ENCODE measurements around the gene RHBDF2. TPM values are rescaled to one million over a fixed set of nuclear protein-coding genes. Genes with fewer than 3 reads are reported as not detected.

Gene RHBDF2
- polyA plus RNA-seq, 3 donors, result 36.9 to 124 (median 68.6) TPM

DNA sequence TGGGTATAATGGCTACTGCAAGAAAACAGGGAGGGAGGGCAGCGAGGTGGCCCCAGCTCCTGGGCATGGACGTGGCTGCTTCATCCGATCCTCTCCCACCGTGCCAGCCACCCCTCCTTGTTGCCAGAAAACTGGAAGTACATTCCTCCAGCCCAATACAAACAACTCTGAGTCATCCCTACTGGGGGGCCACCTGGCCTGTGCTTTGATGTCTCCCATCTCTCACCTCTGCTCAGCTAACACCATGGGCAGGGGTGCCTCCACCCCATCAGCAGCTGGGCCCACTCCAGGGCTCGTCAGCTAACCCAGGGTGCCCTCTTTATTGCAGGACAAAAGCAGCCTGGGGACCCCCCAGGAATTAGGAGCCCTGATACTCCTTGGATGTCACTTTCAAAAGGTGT lies 2.0 kb downstream of the RHBDF2 start:
- Histone ChIP-seq H3K9me3 (replicated peaks in 1 of 2; ENCODE audit: control insufficient read depth in 1 of 2, insufficient read depth in 1 of 2, low read length in 2 of 2) (no peaks in the 10 kb centered on the region), H4K20me1 (ENCODE audit: insufficient read depth, low read length) (no peaks in the 10 kb centered on the region), H2AFZ (ENCODE audit: insufficient read depth, low read depth, low read length, poor library complexity, severe bottlenecking) (no peak overlapping the region), H3K9ac (ENCODE audit: insufficient read depth, low read length, poor library complexity, severe bottlenecking) (peak overlapping the region; percentile 99), H3K4me1 (ENCODE audit: control insufficient read depth in 1 of 2, insufficient read depth in 2 of 2, low read length in 2 of 2) (peaks cover 84 to 92% of the 10 kb centered on the region in 2 donors), H3K4me2 (replicated peaks; ENCODE audit: extremely low read depth, low read length, poor library complexity, severe bottlenecking) (peak overlapping the region; percentile 100), H3K27me3 (ENCODE audit: control insufficient read depth in 2 of 2, insufficient read depth in 2 of 2, low read length in 2 of 2) (no peaks in the 10 kb centered on the region), H3K36me3 (replicated peaks in 1 of 2; ENCODE audit: control insufficient read depth in 1 of 2, insufficient read depth in 2 of 2, low read length in 2 of 2) (peaks cover 17 to 29% of the 10 kb centered on the region in 2 donors), H3K27ac (ENCODE audit: low read depth in 1 of 2, low read length in 2 of 2) (peak overlapping the region; percentile 3 to 97), H3K79me2 (ENCODE audit: insufficient read depth, low read length) (peaks cover 68% of the 10 kb centered on the region), H3K4me3 (replicated peaks in 1 of 3; ENCODE audit: low read depth in 2 of 3, low read length in 3 of 3) (peak overlapping the region; percentile 80 to 99 (median 97))
- Mint-ChIP-seq H3K36me3 (peaks cover 40 to 49% of the 10 kb centered on the region in 2 donors), H3K4me1 (peaks cover 87% of the 10 kb centered on the region), H3K27me3 (ENCODE audit: low read depth in 3 of 3) (peaks cover 0 to 2% (median 0%) of the 10 kb centered on the region in 3 donors), H3K4me3 (peak overlapping the region; percentile 87 to 95), H3K27ac (peak overlapping the region in 6 of 7 donors; percentile 68 to 96 (median 94)), H3K9me3 (no peaks in the 10 kb centered on the region)
- TF ChIP-seq, protein P1, sequence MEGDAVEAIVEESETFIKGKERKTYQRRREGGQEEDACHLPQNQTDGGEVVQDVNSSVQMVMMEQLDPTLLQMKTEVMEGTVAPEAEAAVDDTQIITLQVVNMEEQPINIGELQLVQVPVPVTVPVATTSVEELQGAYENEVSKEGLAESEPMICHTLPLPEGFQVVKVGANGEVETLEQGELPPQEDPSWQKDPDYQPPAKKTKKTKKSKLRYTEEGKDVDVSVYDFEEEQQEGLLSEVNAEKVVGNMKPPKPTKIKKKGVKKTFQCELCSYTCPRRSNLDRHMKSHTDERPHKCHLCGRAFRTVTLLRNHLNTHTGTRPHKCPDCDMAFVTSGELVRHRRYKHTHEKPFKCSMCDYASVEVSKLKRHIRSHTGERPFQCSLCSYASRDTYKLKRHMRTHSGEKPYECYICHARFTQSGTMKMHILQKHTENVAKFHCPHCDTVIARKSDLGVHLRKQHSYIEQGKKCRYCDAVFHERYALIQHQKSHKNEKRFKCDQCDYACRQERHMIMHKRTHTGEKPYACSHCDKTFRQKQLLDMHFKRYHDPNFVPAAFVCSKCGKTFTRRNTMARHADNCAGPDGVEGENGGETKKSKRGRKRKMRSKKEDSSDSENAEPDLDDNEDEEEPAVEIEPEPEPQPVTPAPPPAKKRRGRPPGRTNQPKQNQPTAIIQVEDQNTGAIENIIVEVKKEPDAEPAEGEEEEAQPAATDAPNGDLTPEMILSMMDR (IDR thresholded peaks at IDR 0.05), result no peak
- DNase-seq, result no peak
- intact Hi-C loops (cut with micrococcal nuclease), result no loop called here
- WGBS (ENCODE audit: insufficient coverage), result 88% methylated on average over 4 of the region's 5 CpGs

DNA sequence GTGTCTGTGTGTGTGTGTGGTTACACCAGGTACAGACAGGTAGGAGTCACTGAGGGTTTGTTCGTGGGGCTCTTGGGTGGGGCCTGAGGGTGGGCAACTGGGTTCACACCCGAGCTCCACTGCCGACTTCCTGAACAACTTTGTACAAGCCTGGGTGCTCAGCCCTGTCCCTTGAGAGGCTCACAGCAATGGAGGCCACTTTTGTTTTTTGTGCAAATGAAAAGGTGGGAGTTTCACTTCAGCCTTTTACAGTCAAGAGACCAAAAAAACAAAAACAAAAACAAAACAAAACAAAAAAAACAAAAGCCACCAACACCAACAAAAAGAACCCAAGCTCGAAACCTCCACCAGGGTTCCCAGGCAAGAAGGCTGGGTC lies 2.4 kb downstream of the RHBDF2 start:
- H3K4me3 Mint-ChIP-seq, result peak overlapping the region; percentile 87 to 95

More for the DNA sequence above, 2.4 kb downstream of the RHBDF2 start:
- H4K20me1 ChIP-seq (ENCODE audit: insufficient read depth, low read length), result no peaks in the 10 kb centered on the region
- Mint-ChIP-seq H3K4me1 (peaks cover 87% of the 10 kb centered on the region), H3K27ac (peak overlapping the region in 5 of 7 donors; percentile 68 to 95 (median 94)), H3K36me3 (peaks cover 40 to 49% of the 10 kb centered on the region in 2 donors), H3K27me3 (ENCODE audit: low read depth in 3 of 3) (peaks cover 0 to 2% (median 0%) of the 10 kb centered on the region in 3 donors), H3K9me3 (no peaks in the 10 kb centered on the region)
- TF ChIP-seq, protein P1 (IDR thresholded peaks at IDR 0.05), result no peak
- peaks cover 84 to 92% of the 10 kb centered on the region in 2 donors for H3K4me1 ChIP-seq (ENCODE audit: control insufficient read depth in 1 of 2, insufficient read depth in 2 of 2, low read length in 2 of 2)
- intact Hi-C loops (cut with micrococcal nuclease), result no loop called here
- H3K79me2 ChIP-seq (ENCODE audit: insufficient read depth, low read length), result peaks cover 72% of the 10 kb centered on the region
- H3K27ac ChIP-seq (ENCODE audit: low read depth in 1 of 2, low read length in 2 of 2), result peak overlapping the region in 1 of 2 donors; percentile 97
- H3K9ac ChIP-seq (ENCODE audit: insufficient read depth, low read length, poor library complexity, severe bottlenecking), result peak overlapping the region; percentile 99
- H3K27me3 ChIP-seq (ENCODE audit: control insufficient read depth in 2 of 2, insufficient read depth in 2 of 2, low read length in 2 of 2), result no peaks in the 10 kb centered on the region
- peak overlapping the region in 1 of 3 experiments; percentile 97 for H3K4me3 ChIP-seq (replicated peaks in 1 of 3; ENCODE audit: low read depth in 2 of 3, low read length in 3 of 3)
- H3K9me3 ChIP-seq (replicated peaks in 1 of 2; ENCODE audit: control insufficient read depth in 1 of 2, insufficient read depth in 1 of 2, low read length in 2 of 2), result no peaks in the 10 kb centered on the region
- DNase-seq, result no peak
- H3K4me2 ChIP-seq (replicated peaks; ENCODE audit: extremely low read depth, low read length, poor library complexity, severe bottlenecking), result peak overlapping the region; percentile 100
- H2AFZ ChIP-seq (ENCODE audit: insufficient read depth, low read depth, low read length, poor library complexity, severe bottlenecking), result no peak overlapping the region
- WGBS (ENCODE audit: insufficient coverage), result 60% methylated on average over 1 of the region's 4 CpGs
- H3K36me3 ChIP-seq (replicated peaks in 1 of 2; ENCODE audit: control insufficient read depth in 1 of 2, insufficient read depth in 2 of 2, low read length in 2 of 2), result peaks cover 17 to 29% of the 10 kb centered on the region in 2 donors
